Measurements from ENCODE around the gene CTSA. TPM values are rescaled to one million over a fixed set of nuclear protein-coding genes. Genes with fewer than 3 reads are reported as not detected.
"Not testable (repeated sequence)": the region's sequence is repeated elsewhere in the genome, so short reads cannot be mapped to it uniquely, and the experiment has no call there.

CTSA gene
- total RNA-seq, 4 donors from 2014 or later: 44.8 to 70.2 (median 48.3) TPM

- intact Hi-C loops (cut with DNase I): no loop called here
- Histone ChIP-seq H3K36me3 (peaks cover 0 to 25% (median 21%) of the 10 kb centered on the region in 4 donors), H3K9me3 (no peaks in the 10 kb centered on the region), H3K27ac (replicated peaks in 1 of 4) (no peak overlapping the region), H3K4me1 (no peaks in the 10 kb centered on the region), H3K4me3 (no peak overlapping the region), H3K27me3 (no peaks in the 10 kb centered on the region)
- no peak for DNase-seq (ENCODE audit: extremely low spot score)
- WGBS: 89% methylated on average over 1 of the region's 1 CpG
- TF ChIP-seq, protein P1, sequence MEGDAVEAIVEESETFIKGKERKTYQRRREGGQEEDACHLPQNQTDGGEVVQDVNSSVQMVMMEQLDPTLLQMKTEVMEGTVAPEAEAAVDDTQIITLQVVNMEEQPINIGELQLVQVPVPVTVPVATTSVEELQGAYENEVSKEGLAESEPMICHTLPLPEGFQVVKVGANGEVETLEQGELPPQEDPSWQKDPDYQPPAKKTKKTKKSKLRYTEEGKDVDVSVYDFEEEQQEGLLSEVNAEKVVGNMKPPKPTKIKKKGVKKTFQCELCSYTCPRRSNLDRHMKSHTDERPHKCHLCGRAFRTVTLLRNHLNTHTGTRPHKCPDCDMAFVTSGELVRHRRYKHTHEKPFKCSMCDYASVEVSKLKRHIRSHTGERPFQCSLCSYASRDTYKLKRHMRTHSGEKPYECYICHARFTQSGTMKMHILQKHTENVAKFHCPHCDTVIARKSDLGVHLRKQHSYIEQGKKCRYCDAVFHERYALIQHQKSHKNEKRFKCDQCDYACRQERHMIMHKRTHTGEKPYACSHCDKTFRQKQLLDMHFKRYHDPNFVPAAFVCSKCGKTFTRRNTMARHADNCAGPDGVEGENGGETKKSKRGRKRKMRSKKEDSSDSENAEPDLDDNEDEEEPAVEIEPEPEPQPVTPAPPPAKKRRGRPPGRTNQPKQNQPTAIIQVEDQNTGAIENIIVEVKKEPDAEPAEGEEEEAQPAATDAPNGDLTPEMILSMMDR (IDR thresholded peaks at IDR 0.05): no peak
- TF ChIP-seq EP300 (IDR thresholded peaks at IDR 0.05) (no peak), POLR2A (IDR thresholded peaks at IDR 0.05; ENCODE audit: low read depth) (no peak), POLR2AphosphoS5 (IDR thresholded peaks at IDR 0.05) (no peak)
These were observed 17.6 kb upstream of the CTSA start for GRCh38 chr20:45873409-45874103.

DNA sequence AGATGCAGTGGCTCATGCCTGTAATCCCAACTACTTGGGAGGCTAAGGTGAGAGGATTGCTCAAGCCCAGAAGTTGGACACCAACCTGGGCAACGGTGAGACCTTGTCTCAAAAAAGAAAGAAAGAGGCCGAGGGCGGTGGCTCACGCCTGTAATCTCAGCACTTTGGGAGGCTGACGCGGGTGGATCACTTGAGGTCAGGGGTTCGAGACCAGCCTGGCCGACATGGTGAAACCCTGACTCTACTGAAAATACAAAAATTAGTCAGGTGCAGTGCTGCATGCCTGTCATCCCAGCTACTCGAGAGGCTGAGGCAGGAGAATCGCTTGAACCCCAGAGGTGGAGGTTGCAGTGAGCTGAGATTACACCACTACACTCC lies 17.0 kb upstream of the CTSA start:
- not testable (repeated sequence) for H3K4me3 ChIP-seq

GRCh38 chr20:45874576-45874975 lies 16.6 kb upstream of the CTSA start:
- Histone ChIP-seq H3K27me3 (no peaks in the 10 kb centered on the region), H3K27ac (replicated peaks in 1 of 4) (no peak overlapping the region), H3K4me1 (no peaks in the 10 kb centered on the region), H3K9me3 (no peaks in the 10 kb centered on the region), H3K4me3 (no peak overlapping the region), H3K36me3 (peaks cover 0 to 25% (median 23%) of the 10 kb centered on the region in 4 donors)
- intact Hi-C loops (cut with DNase I): no loop called here
- DNase-seq (ENCODE audit: extremely low spot score): no peak
- TF ChIP-seq, protein P1 (IDR thresholded peaks at IDR 0.05): no peak
- TF ChIP-seq POLR2AphosphoS5 (IDR thresholded peaks at IDR 0.05) (no peak), EP300 (IDR thresholded peaks at IDR 0.05) (no peak), POLR2A (IDR thresholded peaks at IDR 0.05; ENCODE audit: low read depth) (no peak)
- 81% methylated on average over 4 of the region's 4 CpGs for WGBS

More for the DNA sequence above, 17.0 kb upstream of the CTSA start:
- H3K4me1 ChIP-seq; intact Hi-C loops (cut with DNase I); H3K27ac ChIP-seq (replicated peaks in 1 of 4); H3K9me3 ChIP-seq; DNase-seq (ENCODE audit: extremely low spot score); H3K27me3 ChIP-seq: not testable (repeated sequence)
- H3K36me3 ChIP-seq: peaks cover 0 to 27% (median 24%) of the 10 kb centered on the region in 4 donors
- 97% methylated on average over 10 of the region's 10 CpGs for WGBS

DNA sequence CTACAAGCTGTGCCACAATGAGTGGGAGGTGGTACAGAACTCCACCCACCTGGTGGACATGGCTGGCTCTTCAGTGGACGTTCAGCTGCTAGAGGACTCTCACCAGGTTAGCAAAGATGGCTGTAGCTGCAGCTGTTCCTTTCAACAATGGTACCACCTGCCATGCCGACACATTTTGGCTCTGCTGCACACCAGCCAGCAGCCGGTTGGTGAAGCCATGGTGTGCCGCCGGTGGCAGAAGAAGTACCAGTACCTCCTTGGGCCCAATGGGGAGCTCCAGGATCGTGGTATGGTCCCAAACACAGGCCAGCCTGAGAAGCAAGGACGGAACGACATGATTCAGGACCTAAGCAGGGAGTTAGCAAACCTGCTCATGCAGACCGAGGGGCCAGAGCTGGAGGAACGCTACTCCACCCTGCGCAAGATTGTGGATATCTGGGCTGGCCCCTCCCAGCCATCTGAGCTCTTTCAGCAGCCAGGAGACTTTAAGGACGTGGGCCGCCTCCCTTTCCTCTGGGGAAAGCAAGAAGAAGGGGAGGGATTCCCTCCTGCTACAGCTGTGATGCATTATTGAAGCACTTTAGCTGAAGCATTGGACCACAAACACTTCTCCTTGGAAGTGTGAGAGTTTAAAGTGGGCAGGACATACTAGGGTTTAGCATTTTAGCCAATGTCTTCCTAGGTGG lies 12.9 kb upstream of the CTSA start:
- TF ChIP-seq, protein P1 (IDR thresholded peaks at IDR 0.05): no peak
- TF ChIP-seq POLR2A (IDR thresholded peaks at IDR 0.05; ENCODE audit: low read depth) (no peak), POLR2AphosphoS5 (IDR thresholded peaks at IDR 0.05) (peak; percentile 18 to 34), EP300 (IDR thresholded peaks at IDR 0.05) (no peak)
- no peak overlapping the region for H3K27ac ChIP-seq (replicated peaks in 1 of 4)
- DNase-seq (ENCODE audit: extremely low spot score): no peak
- H3K27me3 ChIP-seq: no peaks in the 10 kb centered on the region
- peaks cover 11 to 29% (median 21%) of the 10 kb centered on the region in 4 donors for H3K4me1 ChIP-seq
- intact Hi-C loops (cut with DNase I): no loop called here
- 91% methylated on average over 12 of the region's 13 CpGs for WGBS
- no peaks in the 10 kb centered on the region for H3K9me3 ChIP-seq
- H3K4me3 ChIP-seq: no peak overlapping the region
- H3K36me3 ChIP-seq: peaks cover 0 to 34% (median 31%) of the 10 kb centered on the region in 4 donors

- Histone ChIP-seq H3K27me3 (no peaks in the 10 kb centered on the region), H3K27ac (replicated peaks in 1 of 4) (peak within 1 kb of the TSS; percentile 80 to 91 (median 86)), H3K4me1 (peaks cover 16 to 49% (median 32%) of the 10 kb centered on the region in 4 donors), H3K9me3 (no peaks in the 10 kb centered on the region), H3K36me3 (peaks cover 0 to 63% (median 51%) of the 10 kb centered on the region in 4 donors), H3K4me3 (peak within 1 kb of the TSS; percentile 61 to 67 (median 66))
- TF ChIP-seq EP300 (IDR thresholded peaks at IDR 0.05) (no peak), POLR2A (IDR thresholded peaks at IDR 0.05; ENCODE audit: low read depth) (peak; percentile 16), POLR2AphosphoS5 (IDR thresholded peaks at IDR 0.05) (peak; percentile 86)
- intact Hi-C loops (cut with DNase I): loop anchor here (10.0 kb wide), 1 partner anchor 76 kb away; no protein-coding TSS in a partner anchor
- WGBS: 2% methylated on average over 23 of the region's 23 CpGs
- peak; percentile 100 for DNase-seq (ENCODE audit: extremely low spot score)
These were observed 9.9 kb upstream of the CTSA start, which contains the start of gene ZSWIM1 for GRCh38 chr20:45880988-45881788. Gene ZSWIM1 (plus strand): TSS chr20:45881227. CDS start chr20:45882593, 1,366 bp downstream.
